Hypothalamus (tissue), 51 donors: Measurements from ENCODE around the gene PGM1.
"Not testable (repeated sequence)": the region's sequence is repeated elsewhere in the genome, so short reads cannot be mapped to it uniquely, and the experiment has no call there.

Experiments used
- DNase-seq, 51 donors: peaks; one replicate each; lab custom pipeline; 2025; lab: John Stamatoyannopoulos, UW

PGM1 gene

DNA sequence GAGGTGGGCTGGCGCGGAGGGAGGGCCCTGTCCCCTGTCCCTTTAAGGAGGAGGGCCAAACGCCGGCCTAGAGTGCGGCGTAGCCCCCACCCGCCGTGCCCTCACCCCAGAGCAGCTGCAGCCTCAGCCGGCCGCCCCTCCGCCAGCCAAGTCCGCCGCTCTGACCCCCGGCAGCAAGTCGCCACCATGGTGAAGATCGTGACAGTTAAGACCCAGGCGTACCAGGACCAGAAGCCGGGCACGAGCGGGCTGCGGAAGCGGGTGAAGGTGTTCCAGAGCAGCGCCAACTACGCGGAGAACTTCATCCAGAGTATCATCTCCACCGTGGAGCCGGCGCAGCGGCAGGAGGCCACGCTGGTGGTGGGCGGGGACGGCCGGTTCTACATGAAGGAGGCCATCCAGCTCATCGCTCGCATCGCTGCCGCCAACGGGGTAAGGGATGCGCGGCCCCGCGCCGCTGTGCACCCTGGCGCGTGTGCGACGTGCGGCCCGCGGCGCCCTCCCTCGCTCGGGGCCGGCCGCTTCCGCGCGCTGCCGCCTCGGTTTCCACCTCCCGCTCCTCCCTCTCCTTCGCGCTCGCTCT lies at the start of gene PGM1:
Gene PGM1, plus strand, starts transcription at position 109 of the 583 bp plus-strand sequence. Its CDS starts 78 bp downstream, at position 187.
- DNase-seq, result peak in 48 of 51 donors; percentile 19 to 87 (median 64)

DNA sequence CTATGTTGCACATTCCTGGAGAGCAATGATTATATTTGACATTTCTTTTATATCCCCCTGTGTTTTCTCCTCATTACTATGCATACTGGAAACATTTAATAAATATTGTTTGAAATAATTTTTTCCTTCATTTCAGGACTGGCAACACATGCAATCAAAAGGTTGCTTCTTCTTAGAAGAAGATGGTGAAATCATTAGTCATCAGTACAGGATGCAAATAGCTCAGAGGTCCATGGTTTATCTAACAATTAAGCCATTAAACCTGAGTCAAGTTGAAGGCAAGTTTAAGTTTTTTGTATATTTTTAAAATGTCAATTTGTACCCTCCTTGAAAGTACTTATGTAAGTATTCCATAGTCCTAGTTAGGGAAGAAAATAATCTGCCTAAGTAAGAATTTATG lies 47.4 kb upstream of the PGM1 start:
- DNase-seq, result no peak

DNA sequence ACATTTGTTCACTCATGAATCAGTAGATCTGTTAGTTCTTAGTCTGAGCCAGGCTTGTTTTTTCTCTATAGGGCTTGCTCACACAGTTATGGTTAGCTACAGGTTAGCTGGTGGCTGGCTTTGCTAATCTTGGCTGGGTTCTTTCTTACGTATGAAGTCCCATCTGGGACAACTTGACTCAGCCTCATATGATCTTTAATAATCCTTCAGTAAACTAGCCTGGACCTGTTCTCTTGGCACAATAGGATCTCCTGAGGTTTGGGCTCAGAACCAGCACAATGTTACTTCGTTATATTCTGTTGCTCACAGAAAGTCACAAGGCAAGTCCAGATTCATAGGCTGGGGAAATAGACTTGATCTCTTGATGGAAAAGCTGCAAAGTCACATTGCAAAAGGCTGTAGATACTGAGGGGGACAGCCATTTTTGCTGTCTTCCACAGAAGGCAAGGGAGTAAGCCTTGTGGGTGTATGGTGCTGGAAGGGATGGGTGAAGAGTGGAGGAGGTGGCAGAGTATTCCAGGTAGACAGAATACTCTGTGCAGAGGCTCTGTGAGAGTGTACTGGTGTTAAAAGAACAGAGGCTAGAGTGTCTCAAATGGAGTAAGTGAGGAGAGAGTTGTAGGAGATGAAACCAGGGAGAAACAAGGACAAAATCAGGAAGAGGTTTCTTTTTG lies 45.5 kb upstream of the PGM1 start:
- DNase-seq, result no peak

DNA sequence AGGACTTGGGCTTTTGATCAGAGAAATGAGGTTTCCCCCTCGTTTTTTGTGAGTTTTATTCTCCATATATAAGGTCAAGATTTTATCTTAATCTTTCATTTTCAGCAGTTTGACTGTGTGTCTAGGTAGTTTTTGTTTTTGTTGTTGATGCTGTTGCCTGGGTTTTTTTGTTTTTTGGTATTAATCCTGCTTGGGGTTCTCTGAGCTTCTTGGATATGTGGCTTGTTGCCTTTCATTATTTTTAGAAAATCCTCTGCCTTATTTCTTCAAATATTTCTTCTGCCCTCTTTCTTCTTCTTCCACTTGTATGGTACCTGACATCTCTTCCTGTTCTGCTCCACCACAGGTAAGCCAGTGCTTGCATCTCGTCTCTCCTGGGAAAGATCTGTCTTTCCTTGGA lies 44.9 kb upstream of the PGM1 start:
- no peak for DNase-seq

DNA sequence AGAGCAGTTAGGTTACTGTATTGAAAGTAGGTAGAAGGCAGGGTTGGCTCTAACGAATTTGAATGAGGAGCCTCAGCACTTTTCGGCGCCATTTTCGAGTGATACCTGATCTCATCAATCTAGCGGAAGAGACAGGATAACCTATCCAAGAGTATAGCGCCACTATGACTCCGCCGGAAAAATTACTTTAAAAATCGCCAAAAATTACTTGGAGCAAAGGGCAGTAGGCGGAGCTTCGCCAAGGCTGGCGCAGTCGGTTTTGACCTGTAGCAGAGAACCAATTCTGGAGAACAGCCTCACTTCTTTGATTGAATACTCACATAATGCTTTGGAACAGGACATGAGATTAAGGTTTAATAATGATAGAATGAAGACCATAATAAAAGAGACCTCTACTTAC lies 44.3 kb upstream of the PGM1 start:
- DNase-seq, result no peak

DNA sequence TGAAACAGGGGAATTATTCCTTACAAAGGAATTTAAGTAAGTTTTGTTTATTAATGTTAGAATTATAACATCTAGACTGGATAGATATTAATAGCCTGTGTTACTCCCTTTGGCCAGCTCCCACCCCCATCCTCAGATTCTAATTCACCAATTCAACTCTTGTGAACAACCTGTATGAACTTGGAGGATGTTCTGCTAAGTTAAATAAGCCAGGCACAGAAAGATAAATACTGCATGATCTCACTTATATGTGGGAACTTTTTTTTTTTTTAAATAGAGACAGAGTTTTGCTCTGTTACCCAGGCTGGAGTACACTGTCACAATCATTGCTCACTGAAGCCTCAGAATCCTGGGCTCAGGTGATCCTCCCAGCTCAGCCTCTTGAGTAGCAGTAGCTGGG lies 37.7 kb upstream of the PGM1 start:
- DNase-seq, result no peak

DNA sequence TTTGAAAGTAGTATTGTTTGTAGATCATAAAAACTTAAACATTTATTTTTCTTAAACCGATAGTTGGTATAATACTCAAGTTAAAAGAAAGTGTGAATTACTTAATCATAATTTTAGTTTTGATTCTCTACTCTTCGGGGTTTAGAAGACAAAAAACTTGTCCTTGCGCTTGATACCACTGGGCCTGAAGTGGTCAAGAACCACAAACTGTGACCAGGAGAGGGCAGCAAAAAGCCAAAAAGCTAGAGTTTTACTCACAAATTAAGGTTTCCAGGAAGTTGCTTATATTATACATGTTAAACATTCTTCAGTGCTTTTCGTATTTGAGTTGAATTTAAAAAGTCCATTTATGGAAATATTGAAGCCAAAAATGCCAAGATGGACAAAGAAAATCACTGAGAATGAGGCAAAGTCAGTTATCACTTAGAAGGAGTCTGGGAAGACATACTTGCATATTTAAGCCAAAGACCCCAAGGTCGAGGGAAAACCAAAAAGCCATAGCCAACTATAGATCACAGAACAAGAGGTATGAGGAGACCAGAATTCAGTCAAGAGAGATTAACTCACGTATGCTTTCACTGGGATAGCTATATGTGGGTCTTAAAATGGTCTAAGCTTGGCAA lies 35.7 kb upstream of the PGM1 start:
- peak in 4 of 51 donors; percentile 1 to 2 (median 2) for DNase-seq

DNA sequence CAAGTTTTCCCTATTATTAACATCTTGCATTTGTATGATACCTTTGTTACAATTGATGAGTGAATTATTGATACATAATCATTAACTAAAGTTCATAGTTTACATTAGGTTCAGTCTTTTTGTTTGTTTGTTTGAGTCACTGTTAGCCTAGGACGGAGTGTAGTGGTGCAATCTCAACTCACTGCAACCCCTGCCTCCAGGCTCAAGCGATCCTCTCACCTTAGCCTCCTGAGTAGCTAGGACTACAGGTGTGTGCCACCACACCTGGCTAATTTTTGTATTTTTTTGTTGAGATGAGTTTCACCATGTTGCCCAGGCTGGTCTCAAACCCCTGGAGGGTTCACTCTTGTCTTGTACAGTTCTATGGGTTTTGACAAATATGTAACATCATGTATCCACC lies 33.9 kb upstream of the PGM1 start:
- DNase-seq, result no peak

DNA sequence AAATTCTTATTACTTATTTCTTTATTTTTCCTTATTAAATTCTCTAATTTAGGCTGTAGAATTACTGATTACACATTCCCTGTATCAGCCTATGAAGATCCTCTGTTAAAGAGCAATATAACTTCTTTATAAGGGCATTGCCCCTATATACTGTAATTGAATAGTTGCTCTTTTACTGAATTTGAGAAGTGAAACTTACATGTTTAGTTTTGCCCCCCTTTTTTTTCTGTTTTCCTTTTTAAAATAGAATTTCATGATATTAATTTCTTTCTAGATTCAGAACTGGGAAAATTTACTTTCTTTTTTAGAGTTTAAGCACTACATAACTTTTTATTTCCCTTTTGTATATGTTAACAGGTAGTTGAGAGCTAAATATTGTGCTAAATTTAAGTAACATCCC lies 29.5 kb upstream of the PGM1 start:
- DNase-seq, result no peak

DNA sequence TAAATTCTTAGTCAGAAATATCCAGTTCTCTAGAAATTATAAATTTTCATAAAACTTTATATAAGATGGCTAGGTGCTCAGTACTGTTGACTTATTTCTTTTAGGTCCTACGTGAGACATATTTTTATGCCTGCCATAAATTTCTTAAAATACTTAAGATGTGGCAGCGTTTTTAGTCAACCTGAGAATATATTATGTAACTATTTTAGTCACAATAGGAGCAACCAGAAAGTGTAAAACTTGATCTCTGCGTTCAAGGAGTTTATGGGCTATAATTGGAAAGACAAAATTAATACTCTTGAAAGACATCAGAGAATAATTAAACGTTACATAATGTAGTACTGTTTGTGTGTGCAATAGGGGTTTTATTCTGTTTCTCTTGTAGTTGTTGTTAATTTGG lies 24.1 kb upstream of the PGM1 start:
- DNase-seq, result no peak

DNA sequence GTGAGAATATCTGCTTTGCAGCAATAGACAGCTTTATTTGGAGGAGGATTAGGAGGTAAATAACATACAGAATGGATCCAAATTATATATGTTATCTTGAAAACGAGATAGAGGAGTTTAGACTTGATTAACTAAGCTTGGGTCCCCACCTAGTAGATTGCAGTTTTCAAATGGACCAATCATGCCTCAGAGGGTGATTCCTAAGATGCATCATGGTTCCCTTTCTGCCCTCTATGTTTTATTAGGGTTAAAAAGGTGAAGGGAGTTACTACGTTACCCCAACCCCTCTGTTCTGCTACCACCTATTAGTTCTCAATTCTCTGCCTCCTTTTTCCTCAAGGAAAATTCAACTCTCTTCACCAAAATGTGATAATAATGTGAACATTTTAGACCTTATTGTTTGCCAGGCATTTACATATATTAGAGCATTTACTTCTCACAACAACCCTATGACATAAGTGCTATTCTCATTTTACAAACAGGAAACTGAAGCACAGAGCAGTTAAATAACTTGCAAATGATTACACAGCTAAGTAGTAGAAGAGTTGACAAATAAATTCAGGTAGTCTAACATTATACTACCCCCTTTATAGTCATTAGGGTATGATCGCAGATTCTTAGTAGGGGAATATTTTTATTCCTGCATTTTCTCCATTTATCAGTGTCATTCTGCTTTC lies 23.4 kb upstream of the PGM1 start:
- DNase-seq, result no peak

DNA sequence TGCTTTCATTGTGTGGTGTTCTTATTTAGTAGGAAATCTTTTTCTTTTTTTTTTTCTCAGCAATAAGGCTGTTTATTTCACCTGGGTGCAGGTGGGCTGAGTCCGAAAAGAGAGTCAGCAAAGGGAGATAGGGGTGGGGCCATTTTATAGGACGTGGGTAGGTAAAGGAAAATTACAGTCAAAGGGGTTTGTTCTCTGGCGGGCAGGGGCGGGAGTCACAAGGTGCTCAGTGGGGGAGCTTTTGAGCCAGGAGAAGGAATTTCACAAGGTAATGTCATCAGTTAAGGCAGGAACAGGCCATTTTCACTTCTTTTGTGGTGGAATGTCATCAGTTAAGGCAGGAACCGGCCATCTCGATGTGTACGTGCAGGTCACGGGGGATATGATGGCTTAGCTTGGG lies 20.5 kb upstream of the PGM1 start:
- DNase-seq, result not testable (repeated sequence)

DNA sequence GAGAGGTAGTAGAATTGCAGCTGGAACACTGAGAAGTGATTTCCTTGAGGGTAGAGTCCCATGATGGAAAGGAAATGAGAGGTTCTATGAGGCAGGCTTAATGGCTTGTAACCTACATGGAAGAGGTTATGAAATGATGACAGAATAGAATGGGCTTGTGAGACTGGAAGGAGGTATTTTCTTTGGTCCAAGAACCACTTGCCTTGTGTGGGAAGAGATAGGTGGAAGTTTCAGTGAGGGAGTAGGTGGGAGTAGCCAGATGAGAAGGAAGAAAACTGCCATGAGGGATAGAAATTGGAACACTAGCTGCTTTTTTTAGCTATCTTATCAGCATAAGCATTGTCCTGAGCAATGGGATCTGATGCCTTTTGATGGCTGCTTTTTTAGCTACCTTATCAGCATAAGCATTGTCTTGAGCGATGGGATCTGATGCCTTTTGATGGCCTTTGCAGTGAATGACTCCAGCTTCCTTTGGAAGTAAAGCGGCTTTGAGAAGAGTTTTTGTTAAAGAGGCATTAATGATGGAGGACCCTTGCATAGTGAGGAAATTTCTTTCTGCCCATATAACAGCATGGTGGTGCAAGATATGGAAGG lies 18.9 kb upstream of the PGM1 start:
- not testable (repeated sequence) for DNase-seq

DNA sequence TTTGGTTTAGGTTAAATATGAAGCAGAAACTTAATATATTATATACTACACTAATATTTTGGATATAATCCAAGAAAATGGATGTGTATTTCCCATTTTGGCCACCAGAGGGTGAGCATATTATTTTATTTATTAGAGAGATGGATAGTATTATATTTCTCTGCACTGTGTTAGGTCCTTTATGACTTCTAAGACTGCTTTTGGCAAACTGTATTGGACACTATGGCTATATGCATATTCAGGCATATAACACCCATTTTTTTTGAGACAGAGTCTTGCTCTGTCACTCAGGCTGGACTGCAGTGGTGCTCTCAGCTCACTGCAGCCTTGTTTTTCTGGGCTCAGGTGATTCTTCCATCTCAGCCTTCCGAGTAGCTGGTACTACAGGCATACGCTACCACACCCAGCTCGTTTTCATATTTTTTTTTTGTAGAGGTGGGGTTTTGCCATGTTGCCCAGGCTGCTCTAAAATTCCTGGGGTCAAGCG lies 17.8 kb upstream of the PGM1 start:
- DNase-seq, result no peak

DNA sequence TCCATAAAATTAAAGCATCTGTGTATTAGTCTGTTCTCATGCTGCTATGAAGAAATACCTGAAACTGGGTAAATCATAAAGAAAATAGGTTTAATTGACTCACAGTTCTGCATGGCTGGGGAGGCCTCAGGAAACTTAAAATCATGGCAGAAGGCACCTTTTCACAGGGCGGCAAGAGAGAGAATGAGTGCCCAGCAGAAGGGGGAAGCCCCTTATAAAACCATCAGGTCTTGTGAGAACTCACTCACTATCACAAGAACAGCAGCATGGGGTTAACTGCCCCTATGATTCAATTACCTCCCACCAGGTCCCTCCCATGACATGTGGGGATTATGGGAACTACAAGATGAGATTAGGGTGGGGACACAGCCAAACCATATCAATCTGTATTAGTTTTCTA lies 6.9 kb upstream of the PGM1 start:
- not testable (repeated sequence) for DNase-seq

DNA sequence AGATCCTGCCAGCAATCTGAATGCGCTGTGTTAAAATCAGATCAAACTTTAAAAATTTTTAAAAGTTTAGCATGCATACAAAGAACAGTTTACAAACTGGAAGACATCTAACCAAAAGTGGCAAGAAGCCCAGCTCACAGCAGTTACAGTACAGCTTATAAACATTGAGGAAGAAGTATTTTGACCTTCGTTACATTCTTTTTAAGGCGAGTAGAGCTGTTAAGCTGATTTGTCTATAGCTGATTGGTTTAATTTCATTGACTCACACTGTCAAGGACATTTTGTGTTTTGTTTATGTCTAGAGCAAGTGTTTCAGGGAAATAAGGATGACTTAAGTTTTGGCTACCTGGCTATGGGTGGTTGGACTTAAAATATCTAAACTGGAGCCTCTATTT lies 3.0 kb upstream of the PGM1 start:
- no peak for DNase-seq

DNA sequence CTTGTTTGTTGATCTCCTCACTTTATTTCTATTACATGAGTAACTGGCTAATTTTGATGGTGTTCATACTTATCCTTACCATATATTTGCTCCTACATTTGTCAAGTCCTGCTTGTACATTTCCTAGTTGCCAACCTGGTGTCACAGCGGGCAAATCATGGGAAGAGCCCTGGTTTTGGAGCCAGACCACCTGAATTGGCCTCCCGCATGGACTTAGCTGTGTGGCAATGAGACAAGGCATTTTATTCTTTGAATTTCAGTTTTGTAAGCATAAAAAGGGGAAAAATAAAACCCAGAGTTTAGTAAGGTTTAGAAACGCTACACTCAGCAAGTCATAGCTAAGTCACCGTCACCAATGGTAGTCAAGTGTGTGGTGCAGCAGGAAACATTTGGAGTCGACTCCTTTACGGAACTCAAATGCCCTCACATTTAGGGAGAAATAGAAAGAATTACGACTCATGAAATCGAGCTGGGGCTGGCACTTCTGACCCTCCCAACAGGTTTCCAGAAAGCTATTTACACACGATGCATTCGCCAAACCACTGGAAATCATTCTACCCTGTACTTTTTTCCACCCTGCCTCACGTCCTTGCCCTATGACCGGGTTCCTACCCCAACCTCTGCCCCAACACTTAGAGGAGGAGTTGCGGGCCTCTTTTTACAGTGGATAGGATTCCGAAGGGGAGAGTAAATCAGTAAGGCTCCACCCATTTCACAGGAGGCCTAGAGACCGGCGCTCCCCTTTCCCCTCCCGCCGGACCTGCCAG lies 492 bp upstream of the PGM1 start:
- peak in 3 of 51 donors; percentile 7 to 59 (median 38) for DNase-seq

DNA sequence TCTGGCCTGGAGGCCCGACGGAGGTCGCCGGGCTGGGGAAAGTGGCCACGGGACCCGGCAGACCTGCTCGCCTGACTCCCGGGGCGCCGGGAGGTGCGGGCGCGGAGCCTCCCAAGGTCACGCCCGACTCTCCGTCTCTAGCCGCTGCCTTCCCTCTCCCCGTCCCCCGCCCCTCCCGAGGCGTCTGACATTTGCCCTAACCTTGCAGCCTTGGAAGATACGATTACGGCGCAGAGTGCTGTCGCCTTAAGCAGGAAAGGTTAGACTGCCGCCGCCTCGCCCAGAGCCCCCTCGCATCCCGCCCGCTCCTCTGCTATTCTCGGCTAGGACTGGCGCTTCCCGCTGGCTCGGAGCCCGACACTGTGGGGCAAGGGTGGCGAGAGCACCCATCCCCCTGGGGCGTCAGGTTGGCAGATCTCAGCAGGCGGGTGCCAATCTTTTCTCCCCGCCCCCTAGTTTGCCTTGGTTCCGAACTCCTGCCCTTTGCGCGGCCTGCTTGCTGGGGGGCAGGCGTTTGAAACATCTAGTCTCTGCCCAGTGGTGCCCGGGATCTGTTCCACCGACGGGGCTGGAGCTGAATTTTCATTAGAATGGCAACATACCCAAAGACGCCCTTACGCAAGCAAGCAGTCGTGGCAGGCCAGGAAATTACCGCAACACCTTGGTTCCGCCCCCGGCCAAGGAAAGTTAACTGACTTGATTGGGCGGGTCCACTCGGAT lies 835 bp downstream of the PGM1 start:
- peak in 44 of 51 donors; percentile 14 to 80 (median 56) for DNase-seq

DNA sequence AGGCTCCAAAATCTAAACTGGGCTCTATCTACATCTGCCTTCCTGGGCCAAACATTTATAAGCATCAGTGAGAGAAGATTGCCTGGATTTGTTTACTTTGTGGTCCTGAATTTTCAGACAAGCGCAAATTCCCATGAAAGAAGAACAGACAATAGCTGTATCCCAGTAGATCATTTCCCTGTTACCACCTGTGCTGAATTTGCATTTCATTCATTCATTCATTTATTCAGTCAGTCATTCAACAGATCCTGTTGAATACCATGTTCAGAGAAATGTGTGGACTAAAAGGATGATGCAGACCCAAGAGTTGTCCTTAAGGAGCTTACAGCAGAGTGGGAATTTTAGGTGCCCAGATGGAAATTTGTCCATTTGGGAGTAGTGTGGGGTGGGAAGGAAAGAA lies 2.2 kb downstream of the PGM1 start:
- no peak for DNase-seq

DNA sequence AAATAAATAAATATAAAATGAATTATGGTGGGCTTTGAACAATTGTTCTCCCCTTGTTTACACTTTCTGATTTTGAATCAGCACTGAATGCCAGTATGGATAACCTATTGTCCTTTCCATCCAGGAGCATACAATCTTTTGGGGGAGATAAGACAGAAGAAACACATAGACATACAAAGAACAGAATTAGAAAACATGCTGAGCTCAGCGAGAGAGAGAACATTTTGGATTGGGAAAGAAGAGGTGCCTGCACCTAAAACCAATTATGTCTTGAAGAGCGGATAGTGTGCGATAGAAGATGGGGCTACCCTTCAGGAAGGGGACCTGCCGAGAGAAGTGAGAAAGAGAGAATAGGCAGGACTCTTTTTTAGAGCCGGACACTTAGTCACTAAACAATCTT lies 6.6 kb downstream of the PGM1 start:
- DNase-seq, result no peak
